GM12878 (cell line): ENCODE results near the gene FAT1. TPM values are rescaled to one million over a fixed set of nuclear protein-coding genes. Genes with fewer than 3 reads are reported as not detected.

ENCODE experiments used
- ATAC-seq: fragments of 200-7000 bp; cut with Tn5 transposase; 3 replicates; pipeline ENCODE4 v1.9.1; 2020; ENCODE audit warnings: mild to moderate bottlenecking, moderate library complexity
- BruUV-seq: library from RNA; stranded (reverse); fragments of 400-500 nt; replicated peaks from 2 replicates; lab custom pipeline; 2021; lab: Mats Ljungman, UMichigan
- CTCF ChIA-PET: fragments of 300-600 bp; sonication (Branson Sonifier 250); formaldehyde crosslinking; extraction: SDS; loops from one replicate; lab custom pipeline; 2021; ENCODE audit warnings: inconsistent platforms; lab: Yijun Ruan, JAX
- POLR2A ChIA-PET: fragments of 350-600 bp; formaldehyde crosslinking; extraction: SDS; loops from one replicate; lab custom pipeline; 2021; ENCODE audit warnings: inconsistent platforms; lab: Charles Lee
- RAD21 ChIA-PET: fragments of 300-600 bp; sonication (Branson Sonifier 250); formaldehyde crosslinking; loops from one replicate; lab custom pipeline; 2023; ENCODE audit warnings: antibody characterized with exemption; ENCODE audit not compliant: unreplicated experiment; lab: Charles Lee
- SMC1A ChIA-PET: fragments of 300-600 bp; sonication (Branson Sonifier 250); formaldehyde crosslinking; loops from one replicate; lab custom pipeline; 2023; ENCODE audit not compliant: unreplicated experiment, uncharacterized antibody; lab: Charles Lee
- DNase-seq: peaks from one replicate; pipeline ENCODE4 v3.0.0-alpha.2; 2011; ENCODE audit warnings: low read depth, low spot score
- FAIRE-seq: peaks from 3 replicates; lab custom pipeline; 2011; peaks lifted over from hg19 to GRCh38; lab: Jason Lieb, UNC
- H2AFZ ChIP-seq: 2 replicates; pipeline ENCODE4 v1.6.0; 2011; ENCODE audit warnings: low read depth, low read length, control low read depth; ENCODE audit not compliant: control insufficient read depth
- H3K27ac ChIP-seq: 2 replicates; pipeline ENCODE4 v1.5.1; 2011; ENCODE audit warnings: control low read depth; ENCODE audit not compliant: control insufficient read depth, insufficient read depth
- H3K27me3 ChIP-seq, 2 experiments: replicated peaks in 1 of 2; 2 replicates each; pipeline versions ENCODE4 v1.6.0 to v1.6.1; 2011; ENCODE audit warnings: low read length in 1 of 2; ENCODE audit not compliant: control insufficient read depth in 2 of 2, insufficient read depth in 2 of 2
- H3K36me3 ChIP-seq, 2 experiments: 2 replicates each; pipeline ENCODE4 v1.5.1; 2011; ENCODE audit warnings: low read length in 1 of 2; ENCODE audit not compliant: control insufficient read depth in 2 of 2, insufficient read depth in 2 of 2
- H3K4me1 ChIP-seq: 2 replicates; pipeline ENCODE4 v1.6.1; 2011; ENCODE audit warnings: mild to moderate bottlenecking, low read length, moderate library complexity, mixed read lengths; ENCODE audit not compliant: control insufficient read depth, insufficient read depth
- H3K4me2 ChIP-seq: 2 replicates; pipeline ENCODE4 v1.6.0; 2011; ENCODE audit warnings: control low read depth; ENCODE audit not compliant: control insufficient read depth, insufficient read depth
- H3K4me3 ChIP-seq: fragments of 200-600 bp; sonication (generic); 2 replicates; pipeline ENCODE4 v1.5.1; 2016
- H3K79me2 ChIP-seq: 2 replicates; pipeline ENCODE4 v1.6.0; 2011; ENCODE audit warnings: low read length; ENCODE audit not compliant: control insufficient read depth, insufficient read depth
- H3K9ac ChIP-seq: 2 replicates; pipeline ENCODE4 v1.8.0; 2011; ENCODE audit warnings: low read length, control low read depth, mixed read lengths; ENCODE audit not compliant: control insufficient read depth, insufficient read depth
- H3K9me3 ChIP-seq: replicated peaks from 3 replicates; pipeline ENCODE4 v1.5.1; 2011; ENCODE audit warnings: mild to moderate bottlenecking, low read length; ENCODE audit not compliant: control insufficient read depth, insufficient read depth
- H4K20me1 ChIP-seq: 2 replicates; pipeline ENCODE4 v1.6.0; 2011; ENCODE audit not compliant: control insufficient read depth, insufficient read depth
- BMI1 ChIP-seq: fragments of 450-650 bp; IDR thresholded peaks from 2 replicates; pipeline ENCODE4 v1.6.1; 2016; ENCODE audit warnings: mild to moderate bottlenecking, moderate library complexity, borderline replicate concordance
- CEBPB ChIP-seq, 2 experiments: fragments of 150-350 bp in 1 of 2; IDR thresholded peaks; 2 replicates each; pipeline ENCODE4 v1.6.1; 2012 to 2014; ENCODE audit warnings: low read depth in 2 of 2, low read length in 2 of 2, borderline replicate concordance in 1 of 2, inconsistent platforms in 1 of 2
- EGR1 ChIP-seq, 2 experiments: IDR thresholded peaks; 1 replicate in 1 of 2; 2 replicates in 1 of 2; pipeline ENCODE4 v1.6.1; 2011 to 2012; ENCODE audit warnings: low read depth in 2 of 2, low read length in 2 of 2, borderline replicate concordance in 1 of 2, mild to moderate bottlenecking in 1 of 2, moderate library complexity in 1 of 2
- IKZF2 ChIP-seq, 2 experiments: fragments of 450-650 bp; IDR thresholded peaks; 2 replicates each; pipeline ENCODE4 v1.6.1; 2017; ENCODE audit warnings: mild to moderate bottlenecking in 2 of 2, moderate library complexity in 2 of 2
- LARP7 ChIP-seq: fragments of 450-650 bp; IDR thresholded peaks from 2 replicates; pipeline ENCODE4 v1.6.1; 2017; ENCODE audit warnings: mild to moderate bottlenecking
- NR2F1 ChIP-seq: fragments of 450-650 bp; conservative IDR thresholded peaks from 2 replicates; pipeline ENCODE4 v1.6.1; 2017; ENCODE audit warnings: mild to moderate bottlenecking
- PAX8 ChIP-seq: fragments of 450-650 bp; IDR thresholded peaks from 2 replicates; pipeline ENCODE4 v1.6.1; 2017; ENCODE audit warnings: mild to moderate bottlenecking, moderate library complexity
- RBBP5 ChIP-seq: fragments of 200-600 bp; sonication (generic); conservative IDR thresholded peaks from 2 replicates; pipeline ENCODE4 v1.6.1; 2016
- RUNX3 ChIP-seq: IDR thresholded peaks from 2 replicates; pipeline ENCODE4 v1.6.1; 2012; ENCODE audit warnings: low read length, inconsistent platforms
- SP1 ChIP-seq: IDR thresholded peaks from one replicate; pipeline ENCODE4 v1.6.1; 2011; ENCODE audit warnings: low read depth, low read length
- SUZ12 ChIP-seq: fragments of 200-600 bp; sonication (generic); IDR thresholded peaks from one replicate; pipeline ENCODE4 v1.6.1; 2018; ENCODE audit warnings: antibody characterized with exemption, mild to moderate bottlenecking; ENCODE audit not compliant: unreplicated experiment
- TARDBP ChIP-seq: IDR thresholded peaks from 2 replicates; pipeline ENCODE4 v1.6.1; 2016; ENCODE audit warnings: borderline replicate concordance
- WGBS: methylation state at CpG from one replicate; pipeline ENCODE4 v1.1.6; 2016; ENCODE audit warnings: low lambda C conversion rate; ENCODE audit not compliant: insufficient replicate concordance, insufficient coverage; ENCODE audit errors: missing lambda C conversion rate; 5-methylcytosine and 5-hydroxymethylcytosine counted together
- in situ Hi-C: fragments of 300-500 bp; cut with MboI; formaldehyde crosslinking; loops from 9 replicates; pipeline ENCODE4 v1.14.3; 2018; ENCODE audit warnings: mixed read lengths
- intact Hi-C: fragments of 100-400 bp; cut with micrococcal nuclease; formaldehyde crosslinking; loops from one replicate; pipeline ENCODE4 v1.14.2; 2022; ENCODE audit not compliant: unreplicated experiment
- polyA plus RNA-seq, 11 experiments: library from polyadenylated mRNA; depleted of rRNA in 4 of 11; unstranded in 6 of 11; stranded (reverse) in 5 of 11; fragments of >200 nt; fragmentation: Nextera tagmentation in 4 of 11; fragmentation: Illumina TruSeq in 1 of 11; extraction: Ambion mirVana in 4 of 11; extraction: Trizol in 1 of 11; gene quantifications; 1 replicate in 1 of 11; 2 replicates in 10 of 11; pipeline versions ENCODE4 v1.2.1 to v1.2.3, GENCODE V29; 2011 to 2016; ENCODE audit warnings: inconsistent platforms in 2 of 11, missing spikeins in 2 of 11, low read depth in 1 of 11
- total RNA-seq, 4 experiments: library from RNA; depleted of rRNA in 3 of 4; stranded (reverse); fragments of >200 nt in 3 of 4; fragmentation: Illumina TruSeq in 1 of 4; extraction: Trizol in 1 of 4; gene quantifications; 2 replicates each; pipeline versions ENCODE4 v1.2.1 to v1.2.3, GENCODE V29; 2013 to 2021
- TF ChIP-seq, protein P1 (sequence below): fragments of 450-650 bp; conservative IDR thresholded peaks from 2 replicates; pipeline ENCODE4 v1.6.1; 2017; ENCODE audit warnings: mild to moderate bottlenecking, moderate library complexity
- TF ChIP-seq, protein P2 (sequence below): fragments of 450-650 bp; IDR thresholded peaks from 2 replicates; pipeline ENCODE4 v1.6.1; 2017; ENCODE audit warnings: mild to moderate bottlenecking
- TF ChIP-seq, protein P3 (sequence below): fragments of 450-650 bp; IDR thresholded peaks from 2 replicates; pipeline ENCODE4 v1.6.1; 2016; ENCODE audit warnings: mild to moderate bottlenecking

FAT1 gene
- total and polyA plus RNA-seq, 10 of the 15 experiments (the other 5 are each of a cell fraction or from before 2014, with no cell fraction given), result 0.04 to 11.8 (median 0.11) TPM; not detected in 1

DNA sequence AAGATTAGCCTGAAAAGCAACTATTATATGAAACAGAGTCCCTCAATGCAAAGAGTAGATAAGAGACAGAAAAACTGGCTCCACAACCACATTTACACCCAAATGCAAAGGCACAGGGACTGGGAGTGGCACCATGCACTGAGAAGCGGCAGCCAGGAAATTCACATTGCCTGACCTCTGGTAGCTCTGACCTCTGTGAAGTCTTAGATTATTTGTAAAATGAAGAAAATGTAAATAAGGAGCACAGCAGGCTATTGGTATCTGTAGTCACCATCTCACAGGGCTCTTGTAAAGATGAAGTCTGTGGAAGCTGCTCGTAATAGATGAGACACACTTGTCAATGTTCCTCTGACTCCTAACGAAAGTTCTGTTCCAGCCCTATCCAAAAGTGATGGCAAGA, 69.7 kb downstream of the FAT1 start:
- WGBS, result 0% methylated on average over 3 of the region's 3 CpGs

DNA sequence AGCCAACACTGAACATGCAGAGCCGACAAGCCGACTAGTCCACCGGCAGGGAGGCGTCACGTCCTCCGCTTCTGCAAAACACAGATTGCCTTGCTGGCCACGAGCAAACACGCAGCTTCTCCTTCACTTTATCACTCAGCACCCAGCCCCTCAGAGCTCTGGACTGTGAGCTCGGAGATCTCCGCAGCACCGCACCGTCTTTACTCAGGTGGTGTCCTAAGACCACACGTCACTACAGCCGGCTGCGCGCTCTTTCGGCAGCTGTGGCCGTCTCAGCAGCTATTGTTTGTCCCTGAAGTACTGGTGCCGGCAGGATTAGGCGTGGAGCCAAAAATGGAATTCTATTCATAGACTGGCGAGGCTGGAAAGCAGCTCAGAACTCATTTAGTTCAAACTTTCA, 72.0 kb downstream of the FAT1 start:
- no peaks in the 10 kb centered on the region for H3K79me2 ChIP-seq
- intact Hi-C loops (no loop called here), in situ Hi-C loops (no loop called here)
- ChIA-PET CTCF (interaction anchor here (1.1 kb wide), 1 partner anchor 11 kb away, joined by 3 read pairs; no protein-coding TSS in a partner anchor), SMC1A (no interaction called here), RAD21 (no interaction called here), POLR2A (no interaction called here)
- H3K9me3 ChIP-seq, result no peaks in the 10 kb centered on the region; the same call in 2 of the 3 replicates
- FAIRE-seq, result no peak
- no peak overlapping the region for H3K4me2 ChIP-seq
- H3K27me3 ChIP-seq, result no peaks in the 10 kb centered on the region
- no TSS peak for BruUV-seq
- H3K4me3 ChIP-seq, result no peak overlapping the region
- H3K4me1 ChIP-seq, result no peaks in the 10 kb centered on the region
- no peaks in the 10 kb centered on the region for H4K20me1 ChIP-seq
- H3K9ac ChIP-seq, result no peak overlapping the region
- ATAC-seq, result no peak
- no peak overlapping the region for H2AFZ ChIP-seq
- no peak overlapping the region for H3K27ac ChIP-seq
- no peak for DNase-seq
- no peaks in the 10 kb centered on the region for H3K36me3 ChIP-seq
- WGBS, result 35% methylated on average over 21 of the region's 21 CpGs
- TF ChIP-seq, protein P1, sequence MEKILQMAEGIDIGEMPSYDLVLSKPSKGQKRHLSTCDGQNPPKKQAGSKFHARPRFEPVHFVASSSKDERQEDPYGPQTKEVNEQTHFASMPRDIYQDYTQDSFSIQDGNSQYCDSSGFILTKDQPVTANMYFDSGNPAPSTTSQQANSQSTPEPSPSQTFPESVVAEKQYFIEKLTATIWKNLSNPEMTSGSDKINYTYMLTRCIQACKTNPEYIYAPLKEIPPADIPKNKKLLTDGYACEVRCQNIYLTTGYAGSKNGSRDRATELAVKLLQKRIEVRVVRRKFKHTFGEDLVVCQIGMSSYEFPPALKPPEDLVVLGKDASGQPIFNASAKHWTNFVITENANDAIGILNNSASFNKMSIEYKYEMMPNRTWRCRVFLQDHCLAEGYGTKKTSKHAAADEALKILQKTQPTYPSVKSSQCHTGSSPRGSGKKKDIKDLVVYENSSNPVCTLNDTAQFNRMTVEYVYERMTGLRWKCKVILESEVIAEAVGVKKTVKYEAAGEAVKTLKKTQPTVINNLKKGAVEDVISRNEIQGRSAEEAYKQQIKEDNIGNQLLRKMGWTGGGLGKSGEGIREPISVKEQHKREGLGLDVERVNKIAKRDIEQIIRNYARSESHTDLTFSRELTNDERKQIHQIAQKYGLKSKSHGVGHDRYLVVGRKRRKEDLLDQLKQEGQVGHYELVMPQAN, result no peak
- no peak for TF ChIP-seq RUNX3
- TF ChIP-seq LARP7, result no peak
- TF ChIP-seq, protein P2, sequence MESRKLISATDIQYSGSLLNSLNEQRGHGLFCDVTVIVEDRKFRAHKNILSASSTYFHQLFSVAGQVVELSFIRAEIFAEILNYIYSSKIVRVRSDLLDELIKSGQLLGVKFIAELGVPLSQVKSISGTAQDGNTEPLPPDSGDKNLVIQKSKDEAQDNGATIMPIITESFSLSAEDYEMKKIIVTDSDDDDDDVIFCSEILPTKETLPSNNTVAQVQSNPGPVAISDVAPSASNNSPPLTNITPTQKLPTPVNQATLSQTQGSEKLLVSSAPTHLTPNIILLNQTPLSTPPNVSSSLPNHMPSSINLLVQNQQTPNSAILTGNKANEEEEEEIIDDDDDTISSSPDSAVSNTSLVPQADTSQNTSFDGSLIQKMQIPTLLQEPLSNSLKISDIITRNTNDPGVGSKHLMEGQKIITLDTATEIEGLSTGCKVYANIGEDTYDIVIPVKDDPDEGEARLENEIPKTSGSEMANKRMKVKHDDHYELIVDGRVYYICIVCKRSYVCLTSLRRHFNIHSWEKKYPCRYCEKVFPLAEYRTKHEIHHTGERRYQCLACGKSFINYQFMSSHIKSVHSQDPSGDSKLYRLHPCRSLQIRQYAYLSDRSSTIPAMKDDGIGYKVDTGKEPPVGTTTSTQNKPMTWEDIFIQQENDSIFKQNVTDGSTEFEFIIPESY, result no peak
- TF ChIP-seq PAX8, result no peak
- TF ChIP-seq EGR1 (IDR thresholded peaks at IDR 0.05; ENCODE audit: borderline replicate concordance in 1 of 2, low read depth in 2 of 2, low read length in 2 of 2), result no peak
- TF ChIP-seq TARDBP, result no peak
- no peak for TF ChIP-seq RBBP5
- TF ChIP-seq BMI1, result no peak
- TF ChIP-seq, protein P3, sequence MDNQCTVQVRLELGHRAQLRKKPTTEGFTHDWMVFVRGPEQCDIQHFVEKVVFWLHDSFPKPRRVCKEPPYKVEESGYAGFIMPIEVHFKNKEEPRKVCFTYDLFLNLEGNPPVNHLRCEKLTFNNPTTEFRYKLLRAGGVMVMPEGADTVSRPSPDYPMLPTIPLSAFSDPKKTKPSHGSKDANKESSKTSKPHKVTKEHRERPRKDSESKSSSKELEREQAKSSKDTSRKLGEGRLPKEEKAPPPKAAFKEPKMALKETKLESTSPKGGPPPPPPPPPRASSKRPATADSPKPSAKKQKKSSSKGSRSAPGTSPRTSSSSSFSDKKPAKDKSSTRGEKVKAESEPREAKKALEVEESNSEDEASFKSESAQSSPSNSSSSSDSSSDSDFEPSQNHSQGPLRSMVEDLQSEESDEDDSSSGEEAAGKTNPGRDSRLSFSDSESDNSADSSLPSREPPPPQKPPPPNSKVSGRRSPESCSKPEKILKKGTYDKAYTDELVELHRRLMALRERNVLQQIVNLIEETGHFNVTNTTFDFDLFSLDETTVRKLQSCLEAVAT, result no peak
- no peak for TF ChIP-seq SUZ12
- no peak for TF ChIP-seq SP1

More for the DNA sequence above, 69.7 kb downstream of the FAT1 start:
- DNase-seq, result no peak
- RAD21 ChIA-PET, result no interaction called here
- Histone ChIP-seq H3K27me3 (no peaks in the 10 kb centered on the region), H4K20me1 (no peaks in the 10 kb centered on the region), H3K27ac (no peak overlapping the region), H3K36me3 (no peaks in the 10 kb centered on the region), H3K79me2 (no peaks in the 10 kb centered on the region), H3K9ac (no peak overlapping the region), H2AFZ (no peak overlapping the region), H3K4me1 (no peaks in the 10 kb centered on the region), H3K4me3 (no peak overlapping the region), H3K9me3 (no peaks in the 10 kb centered on the region; the same call in 2 of the 3 replicates), H3K4me2 (no peak overlapping the region)
- no TSS peak for BruUV-seq
- TF ChIP-seq NR2F1 (no peak), CEBPB (IDR thresholded peaks at IDR 0.05; ENCODE audit: borderline replicate concordance in 1 of 2, low read depth in 2 of 2, low read length in 2 of 2) (no peak), IKZF2 (IDR thresholded peaks at IDR 0.05) (no peak), SUZ12 (no peak)
- no peak for ATAC-seq
- CTCF ChIA-PET, result no interaction called here
- in situ Hi-C loops, result no loop called here
- POLR2A ChIA-PET, result no interaction called here
- SMC1A ChIA-PET, result no interaction called here
- FAIRE-seq, result no peak
- intact Hi-C loops, result no loop called here
